AG10803 (cell line): ENCODE measurements around the gene ASCC3.
A peak's percentile ranks its signal among the peaks of the same experiment; 100 is the strongest.
"Not testable (repeated sequence)": the region's sequence is repeated elsewhere in the genome, so short reads cannot be mapped to it uniquely, and the experiment has no call there.

Source experiments
- DNase-seq: peaks from one replicate; pipeline ENCODE4 v3.0.0; 2010; ENCODE audit warnings: low read depth
- H3K4me3 ChIP-seq: 2 replicates; pipeline ENCODE4 v1.5.1; 2011; ENCODE audit warnings: mild to moderate bottlenecking, low read length, control low read depth
- TF ChIP-seq, protein P1 (sequence below): conservative IDR thresholded peaks from 2 replicates; pipeline ENCODE4 v1.5.1; 2011; ENCODE audit warnings: mild to moderate bottlenecking, low read length, control low read depth, inconsistent platforms

ASCC3 gene

DNA sequence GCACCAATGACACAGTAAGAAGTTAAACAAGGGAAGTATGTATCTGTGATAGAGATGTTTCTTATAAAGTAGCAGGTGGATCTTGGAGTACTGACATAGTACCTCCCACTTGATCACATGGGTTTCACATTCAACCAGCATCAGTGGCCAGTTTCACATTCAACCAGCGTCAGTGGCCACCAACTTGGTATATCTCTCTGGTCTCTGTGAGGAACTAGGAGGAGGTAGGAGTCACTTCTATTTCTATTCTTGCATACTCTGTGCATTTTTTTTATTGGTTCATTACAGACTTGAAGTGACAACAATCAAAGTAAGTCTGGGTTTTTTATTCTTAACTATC is 216.1 kb downstream of the ASCC3 start:
- no peak overlapping the region for H3K4me3 ChIP-seq
- no peak for DNase-seq
- TF ChIP-seq, protein P1, sequence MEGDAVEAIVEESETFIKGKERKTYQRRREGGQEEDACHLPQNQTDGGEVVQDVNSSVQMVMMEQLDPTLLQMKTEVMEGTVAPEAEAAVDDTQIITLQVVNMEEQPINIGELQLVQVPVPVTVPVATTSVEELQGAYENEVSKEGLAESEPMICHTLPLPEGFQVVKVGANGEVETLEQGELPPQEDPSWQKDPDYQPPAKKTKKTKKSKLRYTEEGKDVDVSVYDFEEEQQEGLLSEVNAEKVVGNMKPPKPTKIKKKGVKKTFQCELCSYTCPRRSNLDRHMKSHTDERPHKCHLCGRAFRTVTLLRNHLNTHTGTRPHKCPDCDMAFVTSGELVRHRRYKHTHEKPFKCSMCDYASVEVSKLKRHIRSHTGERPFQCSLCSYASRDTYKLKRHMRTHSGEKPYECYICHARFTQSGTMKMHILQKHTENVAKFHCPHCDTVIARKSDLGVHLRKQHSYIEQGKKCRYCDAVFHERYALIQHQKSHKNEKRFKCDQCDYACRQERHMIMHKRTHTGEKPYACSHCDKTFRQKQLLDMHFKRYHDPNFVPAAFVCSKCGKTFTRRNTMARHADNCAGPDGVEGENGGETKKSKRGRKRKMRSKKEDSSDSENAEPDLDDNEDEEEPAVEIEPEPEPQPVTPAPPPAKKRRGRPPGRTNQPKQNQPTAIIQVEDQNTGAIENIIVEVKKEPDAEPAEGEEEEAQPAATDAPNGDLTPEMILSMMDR = no peak

DNA sequence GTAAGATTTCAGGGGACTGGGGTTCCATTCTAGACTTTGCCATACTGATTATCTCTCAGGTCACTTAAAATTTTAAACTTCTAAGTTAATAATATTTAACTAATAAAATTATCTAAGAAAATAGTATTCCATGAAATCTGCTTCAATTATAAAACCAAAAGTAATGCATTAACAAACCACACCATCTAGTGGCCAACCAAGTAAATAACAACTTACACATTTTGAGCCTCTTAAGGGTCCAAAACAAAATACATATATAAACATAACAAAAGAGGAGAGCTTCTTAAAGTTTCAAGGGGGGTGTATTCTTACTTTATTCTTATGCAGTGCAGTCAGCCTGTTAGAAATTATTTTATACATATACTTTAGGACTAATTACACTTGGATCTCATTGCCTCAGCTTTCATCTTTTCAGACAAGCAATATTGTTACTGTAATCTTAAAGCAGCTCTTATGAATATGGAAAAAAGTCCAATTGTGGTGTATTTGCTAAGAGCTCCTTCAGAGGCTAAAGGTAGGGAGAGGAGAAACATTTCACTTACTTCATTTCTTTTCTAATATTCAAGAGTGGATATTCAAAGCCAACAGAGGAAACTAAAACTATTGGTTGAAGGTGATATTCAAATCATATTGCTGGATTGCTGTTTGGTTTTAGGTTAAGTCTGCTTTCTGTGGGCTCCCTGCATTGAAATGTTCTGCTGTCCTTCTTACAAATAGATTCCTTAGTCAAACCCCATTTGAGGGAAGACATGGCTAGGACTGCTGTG is 216.7 kb downstream of the ASCC3 start:
- peak; percentile 47 for DNase-seq
- H3K4me3 ChIP-seq = no peak overlapping the region
- TF ChIP-seq, protein P1 = peak; percentile 65

DNA sequence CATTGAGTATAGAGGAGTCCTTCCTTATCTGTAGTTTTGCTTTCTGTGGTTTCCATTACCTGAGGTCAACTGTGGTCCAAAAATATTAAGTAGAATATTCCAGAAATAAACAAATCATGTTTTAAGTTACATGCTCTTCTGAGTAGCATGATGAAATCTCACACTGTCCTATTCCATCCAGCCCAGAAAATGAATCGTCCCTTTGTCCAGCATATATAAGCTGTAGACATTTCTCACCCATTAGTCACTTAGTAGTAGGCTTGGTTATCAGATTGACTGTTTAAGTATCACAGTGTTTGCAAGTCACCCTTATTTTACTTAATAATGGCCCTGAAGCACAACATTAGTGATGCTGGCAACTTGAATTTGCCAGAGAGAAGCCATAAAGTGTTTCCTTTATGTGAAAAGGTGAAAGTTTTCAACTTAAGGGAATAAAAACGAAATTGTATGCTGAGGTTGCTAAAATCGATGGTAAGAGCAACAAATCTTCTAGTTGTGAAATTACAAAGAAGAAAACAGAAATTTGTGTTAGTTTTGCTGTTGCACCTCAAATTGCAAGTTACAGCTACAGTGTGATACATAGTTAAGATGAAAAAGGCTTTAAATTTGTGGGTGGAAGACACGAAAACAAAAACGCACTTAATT is 217.8 kb downstream of the ASCC3 start:
- peak; percentile 77 for DNase-seq
- TF ChIP-seq, protein P1 = no peak
- H3K4me3 ChIP-seq = no peak overlapping the region

DNA sequence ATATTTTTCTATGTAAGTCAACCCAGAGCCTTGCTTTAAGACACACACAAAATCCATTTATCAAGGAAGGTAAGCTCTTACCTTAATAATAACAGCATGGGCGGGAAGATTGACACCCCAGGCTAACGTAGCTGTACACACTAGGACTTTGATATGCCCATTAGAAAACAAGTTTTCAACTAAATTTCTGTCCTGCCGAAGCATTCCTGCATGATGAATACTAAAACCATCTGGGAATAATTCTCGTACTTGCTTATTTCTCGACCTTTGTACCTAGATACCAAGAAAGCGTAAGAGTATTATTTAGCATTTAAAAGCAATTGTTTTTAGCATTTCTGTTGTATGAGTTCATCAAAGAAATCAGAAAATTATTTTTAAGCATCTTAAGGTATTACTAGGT is 218.9 kb downstream of the ASCC3 start:
- DNase-seq = no peak

DNA sequence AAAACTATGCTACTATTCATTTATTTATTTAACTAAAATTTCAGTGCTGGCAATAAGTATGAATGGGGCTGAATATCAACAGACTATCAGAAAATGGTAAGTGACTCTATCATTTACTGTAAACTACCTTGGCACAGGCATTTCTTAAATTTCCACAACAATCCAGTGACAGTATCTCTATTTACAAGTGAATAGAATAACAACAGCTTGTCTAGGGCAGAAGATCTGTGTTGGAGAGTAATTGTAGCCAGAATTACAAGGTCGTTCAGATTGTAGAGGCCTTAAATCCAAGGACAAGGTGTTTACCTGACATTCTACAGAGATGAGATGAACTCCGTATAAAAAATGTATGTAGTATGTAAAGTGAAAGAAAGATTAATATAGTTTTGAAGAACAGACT is 222.6 kb downstream of the ASCC3 start:
- no peak overlapping the region for H3K4me3 ChIP-seq
- TF ChIP-seq, protein P1 = no peak
- DNase-seq = no peak

More for the DNA sequence above, 218.9 kb downstream of the ASCC3 start:
- TF ChIP-seq, protein P1 = no peak
- no peak overlapping the region for H3K4me3 ChIP-seq

DNA sequence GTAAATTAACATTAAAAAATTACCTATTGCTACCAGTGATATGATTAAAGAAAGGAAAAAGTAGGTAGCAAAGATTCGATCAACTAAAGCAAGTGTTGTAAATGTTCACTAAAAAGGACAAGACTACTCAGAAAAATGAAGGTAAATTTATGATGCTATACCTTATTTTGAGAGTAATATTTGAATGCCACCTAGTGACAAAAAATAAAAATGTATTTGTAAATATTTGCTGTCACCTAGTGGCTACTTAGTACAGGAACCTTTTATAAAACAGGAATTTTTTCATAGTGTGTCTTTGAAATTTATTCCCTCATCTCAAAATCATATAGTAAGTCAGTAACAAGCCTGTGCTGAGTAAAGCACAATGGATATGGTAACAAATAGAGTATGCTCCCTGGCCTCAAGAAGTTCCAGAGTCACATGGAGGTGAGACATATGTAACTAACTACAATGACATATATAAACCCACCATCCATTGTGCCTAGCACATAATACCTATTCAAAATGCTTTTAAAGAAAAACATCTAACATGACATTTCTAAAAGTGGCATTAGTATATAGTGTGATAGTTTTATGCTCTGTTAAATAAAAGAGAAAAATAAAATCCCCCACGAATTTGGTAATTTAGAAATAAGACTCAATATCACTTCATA is 223.3 kb downstream of the ASCC3 start:
- peak; percentile 25 for DNase-seq
- H3K4me3 ChIP-seq = no peak overlapping the region
- TF ChIP-seq, protein P1 = peak; percentile 70

DNA sequence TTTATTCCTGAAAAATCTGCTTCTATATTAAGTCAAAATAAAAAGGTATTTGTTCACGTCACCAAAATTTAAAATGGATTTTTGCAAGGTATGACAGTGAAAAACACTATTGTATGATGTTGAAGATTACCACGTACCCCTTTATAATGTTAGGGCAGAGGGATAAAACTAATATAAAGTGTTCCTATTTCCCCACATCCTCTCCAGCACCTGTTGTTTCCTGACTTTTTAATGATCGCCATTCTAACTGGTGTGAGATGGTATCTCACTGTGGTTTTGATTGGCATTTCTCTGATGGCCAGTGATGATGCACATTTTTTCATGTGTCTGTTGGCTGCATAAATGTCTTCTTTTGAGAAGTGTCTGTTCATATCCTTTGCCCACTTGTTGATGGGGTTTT is 240.0 kb downstream of the ASCC3 start:
- not testable (repeated sequence) for H3K4me3 ChIP-seq, DNase-seq
